ENCODE results near the gene ANGPTL2. TPM values are rescaled to one million over a fixed set of nuclear protein-coding genes. Genes with fewer than 3 reads are reported as not detected.

ANGPTL2 gene
- total and polyA plus RNA-seq, 9 of the 15 experiments (the other 6 are each of a cell fraction or from before 2014, with no cell fraction given): not detected

DNA sequence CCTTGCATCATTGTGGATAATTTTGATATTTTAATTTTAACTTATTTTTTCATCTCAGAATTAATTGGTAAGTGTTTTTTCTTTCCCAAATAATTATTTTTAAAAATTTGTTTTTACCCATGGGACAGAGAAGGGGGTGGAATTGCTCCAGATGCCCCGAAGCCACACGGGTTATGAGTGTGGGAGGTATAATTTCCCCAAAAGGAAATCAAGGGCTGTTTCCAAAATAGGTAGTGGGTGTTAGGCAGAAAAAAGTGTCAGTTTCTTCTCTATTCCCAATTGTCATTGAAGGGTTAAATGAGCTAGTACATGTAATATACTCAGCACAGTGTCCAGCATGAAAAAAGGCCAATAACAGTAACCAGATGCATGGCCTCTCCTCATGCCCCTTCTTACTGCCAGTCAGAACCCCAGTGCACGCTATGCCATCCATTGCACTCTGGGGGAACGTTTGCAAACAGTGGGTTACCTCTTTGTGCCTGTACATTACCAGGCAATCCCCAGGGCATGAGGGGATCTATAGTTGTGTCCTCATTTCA, 36.4 kb upstream of the ANGPTL2 start:
- FAIRE-seq: no peak
- H3K36me3 ChIP-seq (ENCODE audit: control insufficient read depth, insufficient read depth, low read length): no peaks in the 10 kb centered on the region
- TF ChIP-seq, protein P1, sequence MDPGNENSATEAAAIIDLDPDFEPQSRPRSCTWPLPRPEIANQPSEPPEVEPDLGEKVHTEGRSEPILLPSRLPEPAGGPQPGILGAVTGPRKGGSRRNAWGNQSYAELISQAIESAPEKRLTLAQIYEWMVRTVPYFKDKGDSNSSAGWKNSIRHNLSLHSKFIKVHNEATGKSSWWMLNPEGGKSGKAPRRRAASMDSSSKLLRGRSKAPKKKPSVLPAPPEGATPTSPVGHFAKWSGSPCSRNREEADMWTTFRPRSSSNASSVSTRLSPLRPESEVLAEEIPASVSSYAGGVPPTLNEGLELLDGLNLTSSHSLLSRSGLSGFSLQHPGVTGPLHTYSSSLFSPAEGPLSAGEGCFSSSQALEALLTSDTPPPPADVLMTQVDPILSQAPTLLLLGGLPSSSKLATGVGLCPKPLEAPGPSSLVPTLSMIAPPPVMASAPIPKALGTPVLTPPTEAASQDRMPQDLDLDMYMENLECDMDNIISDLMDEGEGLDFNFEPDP (CRISPR knock-in tag; IDR thresholded peaks at IDR 0.05): peak; percentile 24; the same call in 1 of the 2 replicates
- TF ChIP-seq, protein P2, sequence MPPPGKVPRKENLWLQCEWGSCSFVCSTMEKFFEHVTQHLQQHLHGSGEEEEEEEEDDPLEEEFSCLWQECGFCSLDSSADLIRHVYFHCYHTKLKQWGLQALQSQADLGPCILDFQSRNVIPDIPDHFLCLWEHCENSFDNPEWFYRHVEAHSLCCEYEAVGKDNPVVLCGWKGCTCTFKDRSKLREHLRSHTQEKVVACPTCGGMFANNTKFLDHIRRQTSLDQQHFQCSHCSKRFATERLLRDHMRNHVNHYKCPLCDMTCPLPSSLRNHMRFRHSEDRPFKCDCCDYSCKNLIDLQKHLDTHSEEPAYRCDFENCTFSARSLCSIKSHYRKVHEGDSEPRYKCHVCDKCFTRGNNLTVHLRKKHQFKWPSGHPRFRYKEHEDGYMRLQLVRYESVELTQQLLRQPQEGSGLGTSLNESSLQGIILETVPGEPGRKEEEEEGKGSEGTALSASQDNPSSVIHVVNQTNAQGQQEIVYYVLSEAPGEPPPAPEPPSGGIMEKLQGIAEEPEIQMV (tag; conservative IDR thresholded peaks at IDR 0.05; ENCODE audit: low read depth): peak; percentile 38; the same call in 1 of the 2 replicates
- TF ChIP-seq EZH2 (IDR thresholded peaks at IDR 0.05; ENCODE audit: borderline replicate concordance, low read depth, low read length): no peak
- no peaks in the 10 kb centered on the region for H4K20me1 ChIP-seq (replicated peaks; ENCODE audit: control insufficient read depth, insufficient read depth, low read length)
- no TSS peak for BruUV-seq (replicated peaks)
- no peak overlapping the region for H3K27ac ChIP-seq (ENCODE audit: extremely low read depth, low read depth, low read length)
- H3K4me2 ChIP-seq (ENCODE audit: insufficient read depth, low read length): no peak overlapping the region
- H3K79me2 ChIP-seq (ENCODE audit: control insufficient read depth, insufficient read depth, low read length): no peaks in the 10 kb centered on the region
- no peaks in the 10 kb centered on the region for H3K9me3 ChIP-seq (replicated peaks; ENCODE audit: control insufficient read depth, insufficient read depth, low read depth, low read length)
- intact Hi-C loops (cut with micrococcal nuclease): no loop called here
- peak overlapping the region; percentile 84 for H2AFZ ChIP-seq (ENCODE audit: low read depth, low read length)
- H3K9me1 ChIP-seq (ENCODE audit: control insufficient read depth, insufficient read depth, low read length): no peaks in the 10 kb centered on the region
- peaks cover 0 to 2% of the 10 kb centered on the region in 2 experiments; a peak in 1 of 5 replicates for H3K4me1 ChIP-seq (replicated peaks in 1 of 2; ENCODE audit: control insufficient read depth in 2 of 2, insufficient read depth in 2 of 2, low read length in 2 of 2)
- no peak overlapping the region for H3K9ac ChIP-seq (ENCODE audit: insufficient read depth in 1 of 2, low read depth in 2 of 2, low read length in 2 of 2)
- ATAC-seq: no peak
- 57% methylated on average over 4 of the region's 4 CpGs for WGBS (ENCODE audit: insufficient coverage, low coverage, missing lambda C conversion rate)
- CTCF ChIA-PET (ENCODE audit: low intra/inter-chr PET ratio): no interaction called here
- DNase-seq (ENCODE audit: extremely low read depth in 1 of 4, low spot score in 3 of 4): no peak
- no peak overlapping the region for H3K4me3 ChIP-seq
- in situ Hi-C loops (cut with MboI): no loop called here
- peaks cover 7 to 13% of the 10 kb centered on the region in 2 experiments; a peak in 4 of 5 replicates for H3K27me3 ChIP-seq (ENCODE audit: control insufficient read depth in 2 of 2, insufficient read depth in 2 of 2, low read length in 2 of 2)
- POLR2A ChIA-PET: interaction anchor here (0.6 to 1.6 kb wide), 4 partner anchors 9 to 30 kb away, joined by 3 to 7 read pairs (median 3); no protein-coding TSS in a partner anchor

Measured in K562 (cell line).